PC-3 (cell line): ENCODE data around the gene ST3GAL3. TPM values are rescaled to one million over a fixed set of nuclear protein-coding genes. Genes with fewer than 3 reads are reported as not detected.
A peak's percentile ranks its signal among the peaks of the same experiment; 100 is the strongest.

Experiments
- ATAC-seq: fragments of 200-7000 bp; cut with Tn5 transposase; 2 replicates; pipeline ENCODE4 v1.9.1; 2020; ENCODE audit warnings: mild to moderate bottlenecking, moderate library complexity
- BruUV-seq: library from RNA; stranded (reverse); fragments of 400-500 nt; replicated peaks from 2 replicates; lab custom pipeline; 2021; lab: Mats Ljungman, UMichigan
- CTCF ChIA-PET: fragments of 300-600 bp; sonication (Branson Sonifier 250); formaldehyde crosslinking; loops from one replicate; lab custom pipeline; 2022; ENCODE audit warnings: antibody characterized with exemption; lab: Charles Lee
- POLR2A ChIA-PET: fragments of 300-600 bp; sonication (Branson Sonifier 250); formaldehyde crosslinking; loops from one replicate; lab custom pipeline; 2022; ENCODE audit warnings: antibody characterized with exemption; ENCODE audit not compliant: unreplicated experiment; lab: Charles Lee
- DNase-seq: peaks from one replicate; pipeline ENCODE4 v3.0.0-alpha.2; 2015
- H2AFZ ChIP-seq: fragments of 300-600 bp; sonication (generic); 2 replicates; pipeline ENCODE4 v1.6.0; 2016; ENCODE audit warnings: antibody characterized with exemption, low read length
- H3F3A ChIP-seq: fragments of 300-600 bp; sonication (generic); one replicate; pipeline ENCODE4 v1.6.0; 2017; ENCODE audit warnings: antibody characterized with exemption, low read length, control low read depth, mild to moderate bottlenecking; ENCODE audit not compliant: unreplicated experiment
- H3K27ac ChIP-seq: fragments of 300-600 bp; sonication (generic); 2 replicates; pipeline ENCODE4 v1.5.1; 2016; ENCODE audit warnings: mild to moderate bottlenecking, low read length
- H3K27me3 ChIP-seq: fragments of 300-600 bp; sonication (generic); 2 replicates; pipeline ENCODE4 v1.6.1; 2016; ENCODE audit warnings: low read length, mixed read lengths
- H3K36me3 ChIP-seq: fragments of 300-600 bp; sonication (generic); 2 replicates; pipeline ENCODE4 v1.6.1; 2016; ENCODE audit warnings: low read depth, mixed run types, low read length, mixed read lengths
- H3K4me1 ChIP-seq: fragments of 300-600 bp; sonication (generic); 2 replicates; pipeline ENCODE4 v1.5.1; 2016; ENCODE audit warnings: low read length; ENCODE audit not compliant: insufficient read depth
- H3K4me2 ChIP-seq: fragments of 300-600 bp; sonication (generic); 2 replicates; pipeline ENCODE4 v1.6.0; 2016; ENCODE audit warnings: low read length
- H3K4me3 ChIP-seq: fragments of 300-600 bp; sonication (generic); 2 replicates; pipeline ENCODE4 v1.5.1; 2016; ENCODE audit warnings: mild to moderate bottlenecking, low read length, mixed read lengths
- H3K79me2 ChIP-seq: fragments of 300-600 bp; sonication (generic); 2 replicates; pipeline ENCODE4 v1.6.1; 2017; ENCODE audit warnings: low read length, mixed read lengths
- H3K9ac ChIP-seq: fragments of 300-600 bp; sonication (generic); 2 replicates; pipeline ENCODE4 v1.6.0; 2016; ENCODE audit warnings: mild to moderate bottlenecking, low read length
- H3K9me2 ChIP-seq: fragments of 300-600 bp; sonication (generic); replicated peaks from 2 replicates; pipeline ENCODE4 v1.6.1; 2016; ENCODE audit warnings: mixed run types, low read length, mixed read lengths
- H3K9me3 ChIP-seq: fragments of 300-600 bp; sonication (generic); 2 replicates; pipeline ENCODE4 v1.6.1; 2016; ENCODE audit warnings: low read length, mixed read lengths
- H4K20me1 ChIP-seq: fragments of 300-600 bp; sonication (generic); 2 replicates; pipeline ENCODE4 v1.6.1; 2016; ENCODE audit warnings: low read length, mixed read lengths
- CTCF ChIP-seq: fragments of 300-600 bp; sonication (generic); conservative IDR thresholded peaks from 2 replicates; pipeline ENCODE4 v1.5.1; 2017; ENCODE audit warnings: antibody characterized with exemption, low read depth, mild to moderate bottlenecking, low read length
- EZH2 ChIP-seq: fragments of 300-600 bp; sonication (generic); IDR thresholded peaks from one replicate; pipeline ENCODE4 v1.6.1; 2017; ENCODE audit warnings: antibody characterized with exemption, mild to moderate bottlenecking, low read length; ENCODE audit not compliant: unreplicated experiment
- EZH2phosphoT487 ChIP-seq: fragments of 300-600 bp; sonication (generic); IDR thresholded peaks from 2 replicates; pipeline ENCODE4 v1.6.1; 2018; ENCODE audit warnings: mild to moderate bottlenecking, antibody characterized with exemption, low read length, borderline replicate concordance
- intact Hi-C: fragments of 100-400 bp; cut with micrococcal nuclease; formaldehyde crosslinking; loops from 2 replicates; pipeline ENCODE4 v1.9.0; 2023
- total RNA-seq: library from RNA; depleted of rRNA; stranded (reverse); fragments of >200 nt; gene quantifications from 2 replicates; pipeline ENCODE4 v1.2.3, GENCODE V29; 2014

ST3GAL3 gene
- total RNA-seq, 1 experiment from 2014 or later, result 9.0 TPM

GRCh38 chr1:43938892-43939587 lies 231.7 kb downstream of the ST3GAL3 start:
- H2AFZ ChIP-seq, result no peak overlapping the region
- TF ChIP-seq EZH2, result no peak
- no peak for TF ChIP-seq CTCF
- no peak for TF ChIP-seq EZH2phosphoT487

GRCh38 chr1:43942411-43942810 lies 235.1 kb downstream of the ST3GAL3 start:
- ChIA-PET CTCF (no interaction called here), POLR2A (no interaction called here)
- Histone ChIP-seq H3F3A (no peaks in the 10 kb centered on the region), H3K4me3 (no peak overlapping the region), H3K9me2 (no peaks in the 10 kb centered on the region), H3K36me3 (no peaks in the 10 kb centered on the region), H3K27ac (no peak overlapping the region), H3K9ac (no peak overlapping the region), H3K27me3 (no peaks in the 10 kb centered on the region), H3K4me1 (peaks cover 15% of the 10 kb centered on the region), H2AFZ (no peak overlapping the region), H3K9me3 (no peaks in the 10 kb centered on the region), H3K79me2 (peaks cover 21% of the 10 kb centered on the region), H4K20me1 (no peaks in the 10 kb centered on the region), H3K4me2 (no peak overlapping the region)
- intact Hi-C loops, result no loop called here
- TF ChIP-seq CTCF (no peak), EZH2phosphoT487 (no peak), EZH2 (no peak)
- BruUV-seq, result no TSS peak
- ATAC-seq (no peak), DNase-seq (no peak)

More at GRCh38 chr1:43938892-43939587, 231.7 kb downstream of the ST3GAL3 start:
- Histone ChIP-seq H3K9me2 (no peaks in the 10 kb centered on the region), H3F3A (no peaks in the 10 kb centered on the region), H3K4me3 (no peak overlapping the region), H3K36me3 (no peaks in the 10 kb centered on the region; the same call in 1 of the 2 replicates), H3K4me2 (no peak overlapping the region), H3K9ac (no peak overlapping the region), H3K9me3 (no peaks in the 10 kb centered on the region), H3K27ac (no peak overlapping the region), H3K79me2 (peaks cover 6% of the 10 kb centered on the region; the same call in 1 of the 2 replicates), H3K27me3 (no peaks in the 10 kb centered on the region), H3K4me1 (peaks cover 29% of the 10 kb centered on the region), H4K20me1 (no peaks in the 10 kb centered on the region)
- ATAC-seq (no peak), DNase-seq (no peak)
- intact Hi-C loops, result no loop called here
- BruUV-seq, result no TSS peak
- CTCF ChIA-PET, result no interaction called here
- POLR2A ChIA-PET, result no interaction called here

DNA sequence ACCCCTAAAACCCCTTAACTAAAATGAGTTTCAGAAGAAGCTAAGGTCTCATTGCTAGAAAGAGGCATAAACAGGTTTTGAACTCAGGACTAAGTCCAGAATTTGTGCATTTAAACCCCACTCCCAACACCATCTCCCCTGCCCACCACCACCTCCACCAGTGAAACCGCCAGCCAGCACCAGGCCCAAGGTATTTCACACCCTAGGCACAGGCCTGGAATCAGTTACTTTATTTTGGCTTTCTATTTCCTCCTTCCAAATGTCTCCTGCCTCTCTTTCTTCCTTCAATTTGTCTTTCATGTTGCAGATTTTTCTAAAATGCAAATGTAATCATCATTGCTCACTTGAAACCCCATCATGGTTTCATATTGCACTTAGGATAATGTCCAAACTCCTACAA lies 237.5 kb downstream of the ST3GAL3 start:
- H3K9me2 ChIP-seq, result no peaks in the 10 kb centered on the region
- peaks cover 24% of the 10 kb centered on the region for H3K4me1 ChIP-seq
- H3K9ac ChIP-seq, result no peak overlapping the region
- 0 out of 2 replicates have a peak, but pooled peaks cover 2% of the 10 kb centered on the region for H3K36me3 ChIP-seq
- ATAC-seq (no peak), DNase-seq (no peak)
- H3K4me2 ChIP-seq, result peak overlapping the region; percentile 49
- H3K4me3 ChIP-seq, result no peak overlapping the region
- no peaks in the 10 kb centered on the region for H3K27me3 ChIP-seq
- CTCF ChIA-PET, result interaction anchor here (1.2 kb wide), 1 partner anchor 182 kb away, joined by 9 read pairs; no protein-coding TSS in a partner anchor
- POLR2A ChIA-PET, result no interaction called here
- peaks cover 45% of the 10 kb centered on the region for H3K79me2 ChIP-seq
- intact Hi-C loops, result loop anchor here (5.0 kb wide), 1 partner anchor 238 kb away; the partner anchor contains the start of gene ST3GAL3
- no peaks in the 10 kb centered on the region for H3K9me3 ChIP-seq
- H3K27ac ChIP-seq, result no peak overlapping the region
- H3F3A ChIP-seq, result no peaks in the 10 kb centered on the region
- BruUV-seq, result no TSS peak
- no peak overlapping the region for H2AFZ ChIP-seq
- no peaks in the 10 kb centered on the region for H4K20me1 ChIP-seq
- TF ChIP-seq EZH2, result no peak
- no peak for TF ChIP-seq EZH2phosphoT487
- no peak for TF ChIP-seq CTCF
